ENCODE results near the gene POLR3H. TPM values are rescaled to one million over a fixed set of nuclear protein-coding genes. Genes with fewer than 3 reads are reported as not detected.

The POLR3H gene
- total RNA-seq, 2 donors from 2014 or later = 11.4 to 12.0 TPM

DNA sequence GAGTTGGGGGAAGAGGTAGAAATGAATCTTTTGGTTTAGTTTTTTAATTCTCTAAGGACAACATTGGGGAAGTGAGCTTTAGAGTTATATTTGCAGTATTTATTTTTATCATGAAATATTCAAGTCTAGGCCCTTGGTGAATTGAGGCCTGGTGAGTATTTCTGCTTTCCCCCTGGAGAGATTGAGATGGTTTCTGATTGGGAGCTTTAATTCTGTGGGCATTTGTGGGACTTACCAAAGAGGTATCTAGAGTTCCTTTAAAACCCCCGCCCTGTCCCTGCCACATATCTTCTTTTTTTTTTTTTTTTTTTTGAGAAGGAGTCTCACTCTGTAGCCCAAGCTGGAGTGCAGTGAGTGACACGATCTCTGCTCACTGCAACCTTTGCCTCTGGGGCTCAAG lies 65.8 kb downstream of the POLR3H start:
- peaks cover 0 to 61% of the 10 kb centered on the region in 2 donors for H3K4me1 ChIP-seq
- DNase-seq (ENCODE audit: low spot score) = no peak
- H3K9me3 ChIP-seq = no peaks in the 10 kb centered on the region
- H3K27ac ChIP-seq = peak overlapping the region; percentile 65 to 88
- TF ChIP-seq, protein P1, sequence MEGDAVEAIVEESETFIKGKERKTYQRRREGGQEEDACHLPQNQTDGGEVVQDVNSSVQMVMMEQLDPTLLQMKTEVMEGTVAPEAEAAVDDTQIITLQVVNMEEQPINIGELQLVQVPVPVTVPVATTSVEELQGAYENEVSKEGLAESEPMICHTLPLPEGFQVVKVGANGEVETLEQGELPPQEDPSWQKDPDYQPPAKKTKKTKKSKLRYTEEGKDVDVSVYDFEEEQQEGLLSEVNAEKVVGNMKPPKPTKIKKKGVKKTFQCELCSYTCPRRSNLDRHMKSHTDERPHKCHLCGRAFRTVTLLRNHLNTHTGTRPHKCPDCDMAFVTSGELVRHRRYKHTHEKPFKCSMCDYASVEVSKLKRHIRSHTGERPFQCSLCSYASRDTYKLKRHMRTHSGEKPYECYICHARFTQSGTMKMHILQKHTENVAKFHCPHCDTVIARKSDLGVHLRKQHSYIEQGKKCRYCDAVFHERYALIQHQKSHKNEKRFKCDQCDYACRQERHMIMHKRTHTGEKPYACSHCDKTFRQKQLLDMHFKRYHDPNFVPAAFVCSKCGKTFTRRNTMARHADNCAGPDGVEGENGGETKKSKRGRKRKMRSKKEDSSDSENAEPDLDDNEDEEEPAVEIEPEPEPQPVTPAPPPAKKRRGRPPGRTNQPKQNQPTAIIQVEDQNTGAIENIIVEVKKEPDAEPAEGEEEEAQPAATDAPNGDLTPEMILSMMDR (IDR thresholded peaks at IDR 0.05) = no peak
- H3K27me3 ChIP-seq = no peaks in the 10 kb centered on the region
- peaks cover 15% of the 10 kb centered on the region for H3K36me3 ChIP-seq
- H3K4me3 ChIP-seq = no peak overlapping the region

Other genes starting within 250 kb of the POLR3H start
- gene ZC3H7B, start 242.9 kb downstream of the POLR3H start, total RNA-seq = 10 to 100 TPM; 24.5 to 33.3 TPM
- 10 to 100 TPM; 12.7 to 14.2 TPM for gene TEF, start 162.5 kb downstream of the POLR3H start, total RNA-seq
- gene TOB2, start 97.7 kb downstream of the POLR3H start, total RNA-seq = 10 to 100 TPM; 49.1 to 55.3 TPM
- 10 to 100 TPM; 19.3 to 23.5 TPM for gene PHF5A, start 75.8 kb downstream of the POLR3H start, total RNA-seq
- gene ACO2, start 75.4 kb downstream of the POLR3H start, total RNA-seq = 100 to 1,000 TPM; 447 to 604 TPM
- gene CSDC2, start 16.5 kb upstream of the POLR3H start, total RNA-seq = 100 to 1,000 TPM; 257 to 324 TPM
- gene PMM1, start 45.4 kb upstream of the POLR3H start, total RNA-seq = 10 to 100 TPM; 17.3 TPM
- gene DESI1, start 76.6 kb upstream of the POLR3H start, total RNA-seq = 10 to 100 TPM; 62.3 to 65.8 TPM
- 100 to 1,000 TPM; 161 to 174 TPM for gene XRCC6, start 76.8 kb upstream of the POLR3H start, total RNA-seq
- 100 to 1,000 TPM; 183 to 226 TPM for gene SNU13, start 144.4 kb upstream of the POLR3H start, total RNA-seq
- gene MEI1, start 155.0 kb upstream of the POLR3H start, total RNA-seq = 10 to 100 TPM in 1 of 2 donors, under 1 TPM in 1; 0.71 to 15.5 TPM